GM18505 (cell line): ENCODE data around the gene PRKCSH.

Source experiments
- ATAC-seq: cut with Tn5 transposase; IDR thresholded peaks from one replicate; pipeline ENCODE4 v1.9.1; 2021; ENCODE audit not compliant: unreplicated experiment
- POLR2A ChIP-seq: IDR thresholded peaks from 4 replicates; pipeline ENCODE4 v1.6.1; 2011; ENCODE audit warnings: borderline replicate concordance; ENCODE audit not compliant: insufficient read depth, insufficient read length; ENCODE audit errors: extremely low read depth

Gene PRKCSH

GRCh38 chr19:11499890-11500420 lies 64.5 kb downstream of the PRKCSH start:
- ATAC-seq, result no peak
- TF ChIP-seq POLR2A, result no peak
